Endothelial cell (in vitro differentiated cells): ENCODE measurements around the gene TRIM75. TPM values are rescaled to one million over a fixed set of nuclear protein-coding genes. Genes with fewer than 3 reads are reported as not detected.
"Not testable (repeated sequence)": the region's sequence is repeated elsewhere in the genome, so short reads cannot be mapped to it uniquely, and the experiment has no call there.

Source experiments
- DNase-seq: peaks from one replicate; pipeline ENCODE4 v3.0.0; 2021; ENCODE audit warnings: low spot score
- H3K27ac Mint-ChIP-seq: one replicate; pipeline ENCODE4 v1.8.0; 2021; ENCODE audit warnings: mixed read lengths, inconsistent platforms; ENCODE audit not compliant: unreplicated experiment
- H3K27me3 Mint-ChIP-seq: one replicate; pipeline ENCODE4 v1.8.0; 2021; ENCODE audit warnings: mild to moderate bottlenecking, moderate library complexity, mixed read lengths, inconsistent platforms; ENCODE audit not compliant: unreplicated experiment
- H3K36me3 Mint-ChIP-seq: one replicate; pipeline ENCODE4 v1.8.0; 2021; ENCODE audit warnings: mild to moderate bottlenecking, low read depth, mixed read lengths, inconsistent platforms; ENCODE audit not compliant: unreplicated experiment
- H3K4me1 Mint-ChIP-seq: one replicate; pipeline ENCODE4 v1.8.0; 2021; ENCODE audit warnings: mild to moderate bottlenecking, mixed read lengths, inconsistent platforms; ENCODE audit not compliant: unreplicated experiment
- H3K4me3 Mint-ChIP-seq: one replicate; pipeline ENCODE4 v1.8.0; 2021; ENCODE audit warnings: mild to moderate bottlenecking, mixed read lengths, inconsistent platforms; ENCODE audit not compliant: unreplicated experiment
- H3K9me3 Mint-ChIP-seq: one replicate; pipeline ENCODE4 v1.8.0; 2021; ENCODE audit warnings: mixed read lengths, inconsistent platforms; ENCODE audit not compliant: unreplicated experiment
- total RNA-seq: library from RNA; stranded (reverse); fragmentation: NEBNext Ultra II Directional; extraction: Animal tissue kit (Norgen Biotek cat#: 25700); gene quantifications from one replicate; pipeline ENCODE4 v1.2.1, GENCODE V29; 2021; ENCODE audit not compliant: unreplicated experiment
- TF ChIP-seq, protein P1 (sequence below): fragments of 200-600 bp; sonication (generic); IDR thresholded peaks from one replicate; pipeline ENCODE4 v1.5.0; 2021; ENCODE audit warnings: antibody characterized with exemption; ENCODE audit not compliant: unreplicated experiment

Gene TRIM75
- total RNA-seq, 1 donor from 2014 or later = not detected

DNA sequence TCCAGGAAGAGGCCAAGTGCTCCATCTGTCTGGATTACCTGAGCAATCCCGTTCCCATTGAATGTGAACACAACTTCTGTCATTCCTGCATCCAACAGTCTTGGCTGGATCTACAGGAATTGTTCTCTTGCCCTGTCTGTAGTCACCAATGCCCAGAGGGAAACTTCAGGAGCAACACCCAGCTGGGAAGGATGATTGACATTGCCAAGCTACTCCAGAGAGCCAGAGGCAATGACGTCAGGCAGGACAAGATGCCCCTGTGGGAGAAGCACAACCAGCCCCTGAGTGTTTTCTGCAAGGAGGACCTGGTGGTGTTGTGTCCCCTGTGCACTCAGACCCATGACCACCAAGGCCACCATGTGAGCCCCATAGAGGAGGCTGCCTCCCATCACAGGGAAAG lies 43.2 kb upstream of the TRIM75 start:
- no peaks in the 10 kb centered on the region for H3K36me3 Mint-ChIP-seq
- H3K27ac Mint-ChIP-seq = no peak overlapping the region
- no peak overlapping the region for H3K4me3 Mint-ChIP-seq
- DNase-seq = no peak
- peaks cover 3% of the 10 kb centered on the region for H3K4me1 Mint-ChIP-seq
- H3K27me3 Mint-ChIP-seq = peaks cover 6% of the 10 kb centered on the region
- TF ChIP-seq, protein P1, sequence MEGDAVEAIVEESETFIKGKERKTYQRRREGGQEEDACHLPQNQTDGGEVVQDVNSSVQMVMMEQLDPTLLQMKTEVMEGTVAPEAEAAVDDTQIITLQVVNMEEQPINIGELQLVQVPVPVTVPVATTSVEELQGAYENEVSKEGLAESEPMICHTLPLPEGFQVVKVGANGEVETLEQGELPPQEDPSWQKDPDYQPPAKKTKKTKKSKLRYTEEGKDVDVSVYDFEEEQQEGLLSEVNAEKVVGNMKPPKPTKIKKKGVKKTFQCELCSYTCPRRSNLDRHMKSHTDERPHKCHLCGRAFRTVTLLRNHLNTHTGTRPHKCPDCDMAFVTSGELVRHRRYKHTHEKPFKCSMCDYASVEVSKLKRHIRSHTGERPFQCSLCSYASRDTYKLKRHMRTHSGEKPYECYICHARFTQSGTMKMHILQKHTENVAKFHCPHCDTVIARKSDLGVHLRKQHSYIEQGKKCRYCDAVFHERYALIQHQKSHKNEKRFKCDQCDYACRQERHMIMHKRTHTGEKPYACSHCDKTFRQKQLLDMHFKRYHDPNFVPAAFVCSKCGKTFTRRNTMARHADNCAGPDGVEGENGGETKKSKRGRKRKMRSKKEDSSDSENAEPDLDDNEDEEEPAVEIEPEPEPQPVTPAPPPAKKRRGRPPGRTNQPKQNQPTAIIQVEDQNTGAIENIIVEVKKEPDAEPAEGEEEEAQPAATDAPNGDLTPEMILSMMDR = no peak
- no peaks in the 10 kb centered on the region for H3K9me3 Mint-ChIP-seq

DNA sequence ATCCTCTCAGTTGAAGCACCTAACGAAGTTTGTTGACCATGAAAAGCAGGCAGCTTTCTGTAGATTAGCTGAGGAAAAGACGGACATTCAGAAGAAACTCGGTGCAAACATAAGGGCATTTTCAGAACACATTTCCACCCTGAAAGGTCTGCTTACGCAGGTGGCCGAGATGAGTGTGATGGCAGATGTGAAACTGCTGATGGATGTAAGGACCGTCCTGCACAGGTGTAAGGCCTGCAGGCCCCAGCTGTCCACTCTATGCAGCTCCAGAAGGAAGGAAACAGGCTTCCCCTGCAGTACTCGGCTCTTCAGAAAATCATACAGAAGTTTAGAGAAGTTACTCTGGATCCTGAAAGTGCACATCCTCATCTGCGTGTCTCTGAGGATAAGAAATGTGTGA lies 42.7 kb upstream of the TRIM75 start:
- Mint-ChIP-seq H3K36me3 (no peaks in the 10 kb centered on the region), H3K4me3 (no peak overlapping the region), H3K27ac (no peak overlapping the region), H3K27me3 (peaks cover 5% of the 10 kb centered on the region), H3K4me1 (peaks cover 3% of the 10 kb centered on the region), H3K9me3 (no peaks in the 10 kb centered on the region)
- no peak for DNase-seq
- TF ChIP-seq, protein P1 = no peak

DNA sequence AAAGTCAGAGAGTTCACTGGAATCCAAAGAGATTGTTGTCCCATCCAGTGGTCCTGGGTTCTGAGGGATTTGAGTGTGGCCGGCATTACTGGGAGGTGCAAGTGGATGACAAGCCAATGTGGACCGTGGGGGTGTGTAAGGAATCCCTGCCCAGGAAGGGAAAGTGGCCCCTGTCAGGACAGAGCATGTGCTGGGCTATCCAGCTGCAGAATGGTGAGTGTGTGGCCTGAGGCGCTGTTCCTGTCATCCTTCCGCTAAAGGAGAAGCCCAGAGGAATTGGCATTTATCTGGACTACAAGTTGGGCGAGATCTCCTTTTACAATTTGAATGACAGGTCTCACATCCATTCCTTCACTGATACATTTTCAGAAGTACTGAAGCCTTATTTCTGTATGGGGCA lies 42.3 kb upstream of the TRIM75 start:
- Mint-ChIP-seq H3K36me3 (no peaks in the 10 kb centered on the region), H3K4me3 (no peak overlapping the region), H3K9me3 (no peaks in the 10 kb centered on the region), H3K27me3 (peaks cover 1% of the 10 kb centered on the region), H3K4me1 (peaks cover 3% of the 10 kb centered on the region), H3K27ac (no peak overlapping the region)
- no peak for DNase-seq
- TF ChIP-seq, protein P1 = no peak

DNA sequence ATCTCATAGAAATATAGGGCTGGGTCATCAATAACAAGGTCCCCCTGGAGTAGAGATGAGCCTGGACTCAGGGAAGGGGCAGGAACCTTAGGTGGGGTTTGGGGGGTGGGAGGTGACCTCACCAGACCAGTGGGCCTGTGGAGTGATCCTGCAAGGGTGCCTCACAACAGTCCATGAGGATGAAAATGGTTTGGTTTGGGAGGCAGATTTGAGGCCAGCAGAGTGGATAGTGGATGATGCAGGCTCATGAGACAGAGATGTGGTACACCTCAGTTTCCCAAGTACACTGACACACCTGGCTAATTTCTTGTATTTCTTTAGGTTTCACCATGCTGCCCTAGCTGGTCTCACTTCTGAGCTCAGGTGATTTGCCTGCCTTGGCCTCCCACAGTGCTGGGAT lies 40.0 kb upstream of the TRIM75 start:
- Mint-ChIP-seq H3K9me3 (no peaks in the 10 kb centered on the region), H3K4me1 (no peaks in the 10 kb centered on the region), H3K36me3 (no peaks in the 10 kb centered on the region), H3K4me3 (no peak overlapping the region), H3K27me3 (no peaks in the 10 kb centered on the region), H3K27ac (no peak overlapping the region)
- DNase-seq = no peak
- TF ChIP-seq, protein P1 = no peak

DNA sequence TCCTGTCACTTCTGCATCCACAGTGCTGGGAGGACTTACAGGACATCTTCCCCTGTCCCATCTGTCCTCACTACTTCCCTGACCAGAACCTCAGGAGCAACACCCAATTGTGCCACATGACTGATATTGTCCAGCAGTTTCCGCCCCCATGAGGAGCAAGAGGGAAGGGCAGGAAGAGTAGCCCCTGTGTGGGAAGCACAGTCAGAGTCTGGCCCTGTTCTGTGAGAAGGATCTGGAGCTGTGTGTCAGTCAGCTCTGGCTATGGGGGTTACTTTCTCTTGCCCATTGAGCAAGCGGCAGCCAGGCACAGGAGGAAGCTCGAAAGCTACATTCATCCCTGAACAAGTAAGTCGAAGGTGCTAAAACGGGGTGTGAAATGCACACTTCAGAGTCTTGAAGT lies 36.7 kb upstream of the TRIM75 start:
- H3K4me1 Mint-ChIP-seq = no peaks in the 10 kb centered on the region
- no peak overlapping the region for H3K4me3 Mint-ChIP-seq
- DNase-seq = peak; percentile 25
- peaks cover 5% of the 10 kb centered on the region for H3K27me3 Mint-ChIP-seq
- TF ChIP-seq, protein P1 = no peak
- no peaks in the 10 kb centered on the region for H3K36me3 Mint-ChIP-seq
- H3K9me3 Mint-ChIP-seq = no peaks in the 10 kb centered on the region
- H3K27ac Mint-ChIP-seq = no peak overlapping the region

DNA sequence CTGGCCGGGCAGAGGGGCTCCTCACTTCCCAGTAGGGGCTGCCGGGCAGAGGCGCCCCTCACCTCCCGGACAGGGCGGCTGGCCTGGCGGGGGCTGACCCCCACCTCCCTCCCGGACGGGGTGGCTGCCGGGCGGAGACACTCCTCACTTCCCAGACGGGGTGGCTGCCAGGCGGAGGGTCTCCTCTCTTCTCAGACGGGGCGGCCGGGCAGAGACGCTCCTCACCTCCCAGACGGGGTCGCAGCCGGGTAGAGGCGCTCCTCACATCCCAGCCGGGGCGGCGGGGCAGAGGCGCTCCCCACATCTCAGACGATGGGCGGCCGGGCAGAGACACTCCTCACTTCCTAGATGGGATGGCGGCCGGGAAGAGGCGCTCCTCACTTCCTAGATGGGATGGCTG lies 33.7 kb upstream of the TRIM75 start:
- not testable (repeated sequence) for H3K4me1 Mint-ChIP-seq, H3K4me3 Mint-ChIP-seq, H3K9me3 Mint-ChIP-seq, H3K27me3 Mint-ChIP-seq, H3K36me3 Mint-ChIP-seq, H3K27ac Mint-ChIP-seq, DNase-seq

DNA sequence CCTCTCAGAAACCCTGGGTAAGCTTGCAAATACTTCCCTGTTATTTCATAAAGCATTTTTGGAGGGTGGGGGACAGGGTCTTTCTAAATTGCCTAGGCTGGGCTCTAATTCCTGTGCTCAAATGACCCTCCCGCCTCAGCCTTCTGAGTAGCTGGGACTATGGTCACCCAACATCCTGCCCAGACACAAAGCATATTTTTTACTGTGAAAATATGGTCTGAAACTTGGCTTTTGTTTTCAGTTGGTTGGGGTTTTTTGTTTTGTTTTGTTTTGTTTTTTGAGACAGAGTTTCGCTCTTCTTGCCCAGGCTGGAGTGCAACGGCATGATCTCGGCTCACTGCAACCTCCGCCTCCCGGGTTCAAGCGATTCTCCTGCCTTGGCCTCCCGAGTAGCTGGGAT lies 27.9 kb upstream of the TRIM75 start:
- not testable (repeated sequence) for H3K4me1 Mint-ChIP-seq, DNase-seq, H3K36me3 Mint-ChIP-seq, H3K4me3 Mint-ChIP-seq, H3K9me3 Mint-ChIP-seq, H3K27me3 Mint-ChIP-seq, H3K27ac Mint-ChIP-seq
